Measurements from ENCODE around the gene LARP6.

Gene LARP6

GRCh38 chr15:70829371-70830166 lies 24.4 kb downstream of the LARP6 start:
- no peak for DNase-seq (ENCODE audit: low read depth)

GRCh38 chr15:70827721-70828120 lies 26.2 kb downstream of the LARP6 start:
- no peak for DNase-seq (ENCODE audit: low read depth)
- H3K4me3 ChIP-seq (ENCODE audit: low read depth, low read length), result no peak overlapping the region
- TF ChIP-seq CTCF (IDR thresholded peaks at IDR 0.05; ENCODE audit: control insufficient read depth, extremely low read depth, insufficient read depth), result no peak

More at GRCh38 chr15:70829371-70830166, 24.4 kb downstream of the LARP6 start:
- H3K4me3 ChIP-seq (ENCODE audit: low read depth, low read length), result no peak overlapping the region
- no peak for TF ChIP-seq CTCF (IDR thresholded peaks at IDR 0.05; ENCODE audit: control insufficient read depth, extremely low read depth, insufficient read depth)

GRCh38 chr15:70826634-70827033 lies 27.3 kb downstream of the LARP6 start:
- no peak for DNase-seq (ENCODE audit: low read depth)
- no peak for TF ChIP-seq CTCF (IDR thresholded peaks at IDR 0.05; ENCODE audit: control insufficient read depth, extremely low read depth, insufficient read depth)
- H3K4me3 ChIP-seq (ENCODE audit: low read depth, low read length), result no peak overlapping the region

- no peak for DNase-seq (ENCODE audit: low read depth)
- H3K4me3 ChIP-seq (ENCODE audit: low read depth, low read length), result no peak overlapping the region
- TF ChIP-seq CTCF (IDR thresholded peaks at IDR 0.05; ENCODE audit: control insufficient read depth, extremely low read depth, insufficient read depth), result no peak
Measured at GRCh38 chr15:70825841-70826240, 28.1 kb downstream of the LARP6 start.

- no peak for TF ChIP-seq CTCF (IDR thresholded peaks at IDR 0.05; ENCODE audit: control insufficient read depth, extremely low read depth, insufficient read depth)
- DNase-seq (ENCODE audit: low read depth), result no peak
- H3K4me3 ChIP-seq (ENCODE audit: low read depth, low read length), result no peak overlapping the region
Measured at GRCh38 chr15:70823196-70823595, 30.8 kb downstream of the LARP6 start.

- TF ChIP-seq CTCF (IDR thresholded peaks at IDR 0.05; ENCODE audit: control insufficient read depth, extremely low read depth, insufficient read depth), result no peak
- no peak overlapping the region for H3K4me3 ChIP-seq (ENCODE audit: low read depth, low read length)
- DNase-seq (ENCODE audit: low read depth), result no peak
Measured at GRCh38 chr15:70820214-70820613, 33.7 kb downstream of the LARP6 start.

- TF ChIP-seq CTCF (IDR thresholded peaks at IDR 0.05; ENCODE audit: control insufficient read depth, extremely low read depth, insufficient read depth), result no peak
- DNase-seq (ENCODE audit: low read depth), result no peak
Measured at GRCh38 chr15:70818580-70818979, 35.4 kb downstream of the LARP6 start.

More at GRCh38 chr15:70818580-70818979, 35.4 kb downstream of the LARP6 start:
- H3K4me3 ChIP-seq (ENCODE audit: low read depth, low read length), result no peak overlapping the region

Measured in LNCaP clone FGC (cell line).